Panc1 (cell line): ENCODE data around the gene PNLDC1. TPM values are rescaled to one million over a fixed set of nuclear protein-coding genes. Genes with fewer than 3 reads are reported as not detected.

Source experiments
- ATAC-seq: fragments of 200-7000 bp; cut with Tn5 transposase; 2 replicates; pipeline ENCODE4 v1.9.1; 2020; ENCODE audit warnings: mild to moderate bottlenecking, moderate library complexity
- BruUV-seq: library from RNA; stranded (reverse); fragments of 400-500 nt; replicated peaks from 2 replicates; lab custom pipeline; 2021; lab: Mats Ljungman, UMichigan
- CTCF ChIA-PET: fragments of 300-600 bp; sonication (Branson Sonifier 250); formaldehyde crosslinking; loops from one replicate; lab custom pipeline; 2022; ENCODE audit warnings: antibody characterized with exemption; lab: Charles Lee
- POLR2A ChIA-PET: fragments of 300-600 bp; sonication (Branson Sonifier 250); formaldehyde crosslinking; loops from one replicate; lab custom pipeline; 2022; ENCODE audit warnings: antibody characterized with exemption; lab: Charles Lee
- DNase-seq: peaks from one replicate; pipeline ENCODE4 v3.0.0-alpha.2; 2010; ENCODE audit warnings: low read depth, low spot score
- H3K27ac ChIP-seq: 2 replicates; pipeline ENCODE4 v1.5.1; 2011; ENCODE audit warnings: mild to moderate bottlenecking, low read length, inconsistent platforms
- H3K27me3 ChIP-seq: fragments of 200-500 bp; sonication (Bioruptor generic); 2 replicates; pipeline ENCODE4 v1.6.0; 2014; ENCODE audit warnings: low read length, inconsistent platforms; ENCODE audit not compliant: control insufficient read depth, insufficient read depth
- H3K36me3 ChIP-seq: fragments of 200-500 bp; sonication (Bioruptor generic); 2 replicates; pipeline ENCODE4 v1.5.1; 2014; ENCODE audit warnings: inconsistent platforms, mild to moderate bottlenecking, low read length, moderate library complexity; ENCODE audit not compliant: control insufficient read depth, insufficient read depth
- H3K4me1 ChIP-seq: 2 replicates; pipeline ENCODE4 v1.5.1; 2011; ENCODE audit warnings: inconsistent platforms, mild to moderate bottlenecking, low read length, moderate library complexity; ENCODE audit not compliant: control insufficient read depth, insufficient read depth
- H3K4me3 ChIP-seq, 2 experiments: 2 replicates each; pipeline ENCODE4 v1.5.1; 2011 to 2012; ENCODE audit warnings: low read depth in 2 of 2, low read length in 2 of 2, mild to moderate bottlenecking in 2 of 2, inconsistent platforms in 1 of 2, moderate library complexity in 1 of 2
- H3K9me3 ChIP-seq: fragments of 200-500 bp; sonication (Bioruptor generic); 2 replicates; pipeline ENCODE4 v1.5.1; 2014; ENCODE audit warnings: low read depth, mild to moderate bottlenecking, inconsistent platforms, low read length, moderate library complexity; ENCODE audit not compliant: control insufficient read depth, insufficient read depth
- CTCF ChIP-seq: fragments of 450-650 bp; IDR thresholded peaks from 2 replicates; pipeline ENCODE4 v1.5.1; 2017; ENCODE audit warnings: mild to moderate bottlenecking
- POLR2AphosphoS5 ChIP-seq: IDR thresholded peaks from 2 replicates; pipeline ENCODE4 v1.6.1; 2012; ENCODE audit warnings: mild to moderate bottlenecking, low read depth, low read length, moderate library complexity
- REST ChIP-seq, 2 experiments: IDR thresholded peaks; 2 replicates each; pipeline ENCODE4 v1.6.1; 2011 to 2012; ENCODE audit warnings: low read depth in 2 of 2, control low read depth in 1 of 2, low read length in 1 of 2, mild to moderate bottlenecking in 1 of 2, moderate library complexity in 1 of 2; ENCODE audit not compliant: insufficient read depth in 1 of 2
- SIN3A ChIP-seq: IDR thresholded peaks from 2 replicates; pipeline ENCODE4 v1.6.1; 2012; ENCODE audit warnings: low read depth, mild to moderate bottlenecking, low read length, moderate library complexity, borderline replicate concordance; ENCODE audit not compliant: insufficient read depth
- TCF7L2 ChIP-seq: IDR thresholded peaks from 2 replicates; pipeline ENCODE4 v1.6.1; 2011; ENCODE audit warnings: mild to moderate bottlenecking, low read depth, low read length, inconsistent platforms
- in situ Hi-C: cut with HindIII; loops from 2 replicates; pipeline ENCODE4 v1.10.0; 2016; ENCODE audit warnings: low sequenced_read_pairs, low pct_unique_long_range_greater_than_20kb
- intact Hi-C: fragments of 100-400 bp; cut with micrococcal nuclease; formaldehyde crosslinking; loops from one replicate; pipeline ENCODE4 v1.10.0; 2022; ENCODE audit not compliant: unreplicated experiment
- total RNA-seq: library from RNA; stranded (reverse); gene quantifications from one replicate; pipeline ENCODE4 v1.2.1, GENCODE V29; 2021; ENCODE audit not compliant: unreplicated experiment

PNLDC1 gene
- total RNA-seq, 1 experiment from 2014 or later: not detected

DNA sequence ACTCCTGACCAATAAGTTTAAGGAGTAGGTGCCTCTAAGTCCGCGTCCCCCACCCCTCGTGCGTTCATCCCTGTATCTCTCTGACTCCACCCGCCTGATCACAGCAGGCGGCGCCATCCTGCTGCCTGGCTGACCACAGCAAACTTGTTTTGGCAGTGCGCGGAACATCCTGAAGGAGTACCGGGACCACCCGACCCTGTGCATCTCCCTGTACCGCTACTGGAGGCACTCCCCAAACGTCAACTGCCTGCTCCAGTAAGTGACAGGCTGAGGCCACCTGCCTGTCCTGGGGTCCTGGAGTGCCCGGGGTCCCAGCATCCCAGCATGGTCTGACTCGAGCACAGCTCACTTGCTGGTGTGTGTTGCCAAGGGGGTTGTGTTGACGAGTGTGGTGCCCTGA lies 19.0 kb downstream of the PNLDC1 start:
- in situ Hi-C loops: no loop called here
- CTCF ChIA-PET: no interaction called here

GRCh38 chr6:159819932-159820640 lies 20.0 kb downstream of the PNLDC1 start:
- Histone ChIP-seq H3K9me3 (no peaks in the 10 kb centered on the region), H3K27me3 (no peaks in the 10 kb centered on the region), H3K27ac (no peak overlapping the region), H3K36me3 (no peaks in the 10 kb centered on the region), H3K4me1 (no peaks in the 10 kb centered on the region), H3K4me3 (no peak overlapping the region)
- ATAC-seq: no peak
- ChIA-PET POLR2A (no interaction called here), CTCF (no interaction called here)
- BruUV-seq: no TSS peak
- intact Hi-C loops (no loop called here), in situ Hi-C loops (no loop called here)
- DNase-seq: no peak
- TF ChIP-seq CTCF: no peak
- TF ChIP-seq TCF7L2: no peak
- TF ChIP-seq REST (IDR thresholded peaks at IDR 0.05; ENCODE audit: insufficient read depth in 1 of 2, low read depth in 2 of 2, low read length in 1 of 2): no peak
- TF ChIP-seq POLR2AphosphoS5: no peak
- no peak for TF ChIP-seq SIN3A

More for the DNA sequence above, 19.0 kb downstream of the PNLDC1 start:
- Histone ChIP-seq H3K27me3 (no peaks in the 10 kb centered on the region), H3K9me3 (no peaks in the 10 kb centered on the region), H3K4me3 (no peak overlapping the region), H3K4me1 (no peaks in the 10 kb centered on the region), H3K27ac (no peak overlapping the region), H3K36me3 (no peaks in the 10 kb centered on the region)
- TF ChIP-seq SIN3A (no peak), CTCF (no peak), REST (IDR thresholded peaks at IDR 0.05; ENCODE audit: insufficient read depth in 1 of 2, low read depth in 2 of 2, low read length in 1 of 2) (no peak), TCF7L2 (no peak), POLR2AphosphoS5 (no peak)
- POLR2A ChIA-PET: no interaction called here
- DNase-seq (no peak), ATAC-seq (no peak)
- intact Hi-C loops: no loop called here
- BruUV-seq: no TSS peak
